ENCODE results near the gene PLEKHA7. TPM values are rescaled to one million over a fixed set of nuclear protein-coding genes. Genes with fewer than 3 reads are reported as not detected.

The PLEKHA7 gene
- total RNA-seq, 1 experiment from 2014 or later: 7.2 TPM

DNA sequence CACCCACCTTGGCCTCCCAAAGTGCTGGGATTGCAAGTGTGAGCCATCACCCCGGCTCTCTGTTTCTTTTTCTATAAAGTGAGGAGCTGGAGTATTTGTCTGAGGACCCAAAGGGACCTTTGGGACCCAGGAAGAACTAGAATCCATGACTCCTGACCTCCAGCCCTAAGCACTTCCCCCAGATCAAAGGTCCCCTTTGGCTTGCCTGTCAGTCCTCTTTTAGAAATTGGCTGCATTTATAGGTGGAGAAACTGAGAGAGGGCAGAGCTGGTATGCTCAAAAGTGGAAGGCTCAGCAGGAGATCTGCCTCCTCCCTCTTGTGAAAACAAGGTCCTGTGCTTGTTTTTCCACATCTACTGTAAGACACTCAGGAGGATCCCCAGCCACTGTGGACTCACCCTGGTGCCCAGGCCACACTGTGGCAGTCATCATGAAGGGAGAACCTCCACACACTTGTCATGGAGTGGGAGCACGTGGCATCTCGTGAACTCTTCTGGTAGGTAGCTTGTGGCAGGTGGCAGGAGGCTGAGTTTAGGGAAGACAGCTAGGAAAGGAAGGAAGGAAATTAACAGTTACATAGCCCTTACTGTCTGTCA, 12.4 kb upstream of the PLEKHA7 start:
- Histone ChIP-seq H3K9me2 (ENCODE audit: insufficient read depth) (no peaks in the 10 kb centered on the region), H3K4me2 (ENCODE audit: low read length) (no peak overlapping the region), H3K9ac (ENCODE audit: low read length) (no peak overlapping the region), H2AFZ (ENCODE audit: low read depth, low read length, poor library complexity, severe bottlenecking) (no peak overlapping the region), H3K9me3 (ENCODE audit: control insufficient read depth in 1 of 2, insufficient read depth in 1 of 2, low read depth in 1 of 2, low read length in 2 of 2) (no peaks in the 10 kb centered on the region), H3K4me1 (ENCODE audit: control insufficient read depth in 1 of 2, insufficient read depth in 2 of 2, low read length in 2 of 2) (no peaks in the 10 kb centered on the region), H3K79me2 (ENCODE audit: insufficient read depth, low read length) (no peaks in the 10 kb centered on the region), H3K27me3 (ENCODE audit: insufficient read depth, low read length) (no peaks in the 10 kb centered on the region), H3K4me3 (replicated peaks in 1 of 2; ENCODE audit: low read depth in 1 of 2, low read length in 2 of 2) (no peak overlapping the region), H3K36me3 (ENCODE audit: control insufficient read depth in 1 of 2, insufficient read depth in 2 of 2, low read length in 2 of 2) (no peaks in the 10 kb centered on the region), H4K20me1 (ENCODE audit: insufficient read depth) (no peaks in the 10 kb centered on the region), H3K27ac (ENCODE audit: low read depth, low read length) (no peak overlapping the region)
- POLR2A ChIA-PET: no interaction called here
- BruUV-seq (replicated peaks): no TSS peak
- TF ChIP-seq MAX (IDR thresholded peaks at IDR 0.05): no peak
- no peak for TF ChIP-seq ZFX (IDR thresholded peaks at IDR 0.05)
- no peak for TF ChIP-seq ZBTB33 (IDR thresholded peaks at IDR 0.05; ENCODE audit: extremely low read depth, insufficient replicate concordance, low read length)
- TF ChIP-seq CBX3 (IDR thresholded peaks at IDR 0.05; ENCODE audit: low read depth): no peak
- no peak for TF ChIP-seq TCF7L2 (IDR thresholded peaks at IDR 0.05; ENCODE audit: borderline replicate concordance, extremely low read depth, insufficient read depth, insufficient read length)
- no peak for TF ChIP-seq REST (IDR thresholded peaks at IDR 0.05; ENCODE audit: low read depth)
- no peak for TF ChIP-seq SP1 (IDR thresholded peaks at IDR 0.05; ENCODE audit: low read depth)
- no peak for TF ChIP-seq ELF1 (IDR thresholded peaks at IDR 0.05; ENCODE audit: borderline replicate concordance, low read depth)
- TF ChIP-seq CTCF (IDR thresholded peaks at IDR 0.05 in 2 of 3, conservative IDR thresholded peaks at IDR 0.05 in 1 of 3; ENCODE audit: borderline replicate concordance in 1 of 3, insufficient read depth in 1 of 3, low read depth in 2 of 3, low read length in 2 of 3): no peak
- no peak for TF ChIP-seq EZH2phosphoT487 (IDR thresholded peaks at IDR 0.05; ENCODE audit: borderline replicate concordance)
- TF ChIP-seq ZNF274 (IDR thresholded peaks at IDR 0.05; ENCODE audit: low read depth, low read length): no peak
- no peak for TF ChIP-seq FOSL1 (IDR thresholded peaks at IDR 0.05; ENCODE audit: low read depth)
- TF ChIP-seq YY1 (IDR thresholded peaks at IDR 0.05; ENCODE audit: extremely low read depth, insufficient replicate concordance, low read depth, low read length): no peak
- CTCF ChIA-PET: interaction anchor here (1.0 to 1.4 kb wide), 2 partner anchors 10 to 36 kb away, joined by 3 to 4 read pairs; no protein-coding TSS in a partner anchor
- ATAC-seq: no peak
- intact Hi-C loops (cut with micrococcal nuclease): no loop called here
- RAD21 ChIA-PET (ENCODE audit: low non-redundant PET in 1 of 2, low total read pairs in 2 of 2, uncharacterized antibody in 2 of 2, unreplicated experiment in 2 of 2): no interaction called here
- no peak for DNase-seq (ENCODE audit: low read depth, low spot score)
